Activated CD8-positive, alpha-beta memory T cell treated with anti-CD3 and anti-CD28 coated beads for 36 hours (primary cell): ENCODE measurements around the gene CCND2. TPM values are rescaled to one million over a fixed set of nuclear protein-coding genes. Genes with fewer than 3 reads are reported as not detected.

ENCODE experiments used
- CTCF ChIA-PET: fragments of 350-600 bp; sonication (Branson Sonifier 250); formaldehyde crosslinking; loops from one replicate; lab custom pipeline; 2021; ENCODE audit warnings: antibody characterized with exemption; lab: Charles Lee
- POLR2A ChIA-PET: fragments of 350-600 bp; sonication (Branson Sonifier 250); formaldehyde crosslinking; loops from one replicate; lab custom pipeline; 2021; ENCODE audit warnings: antibody characterized with exemption; lab: Charles Lee
- total RNA-seq, 2 experiments: library from RNA; stranded (reverse); gene quantifications; one replicate each; pipeline ENCODE4 v1.2.3, GENCODE V29; 2021

The CCND2 gene
- total RNA-seq, 2 experiments from 2014 or later, result 653 to 655 TPM

DNA sequence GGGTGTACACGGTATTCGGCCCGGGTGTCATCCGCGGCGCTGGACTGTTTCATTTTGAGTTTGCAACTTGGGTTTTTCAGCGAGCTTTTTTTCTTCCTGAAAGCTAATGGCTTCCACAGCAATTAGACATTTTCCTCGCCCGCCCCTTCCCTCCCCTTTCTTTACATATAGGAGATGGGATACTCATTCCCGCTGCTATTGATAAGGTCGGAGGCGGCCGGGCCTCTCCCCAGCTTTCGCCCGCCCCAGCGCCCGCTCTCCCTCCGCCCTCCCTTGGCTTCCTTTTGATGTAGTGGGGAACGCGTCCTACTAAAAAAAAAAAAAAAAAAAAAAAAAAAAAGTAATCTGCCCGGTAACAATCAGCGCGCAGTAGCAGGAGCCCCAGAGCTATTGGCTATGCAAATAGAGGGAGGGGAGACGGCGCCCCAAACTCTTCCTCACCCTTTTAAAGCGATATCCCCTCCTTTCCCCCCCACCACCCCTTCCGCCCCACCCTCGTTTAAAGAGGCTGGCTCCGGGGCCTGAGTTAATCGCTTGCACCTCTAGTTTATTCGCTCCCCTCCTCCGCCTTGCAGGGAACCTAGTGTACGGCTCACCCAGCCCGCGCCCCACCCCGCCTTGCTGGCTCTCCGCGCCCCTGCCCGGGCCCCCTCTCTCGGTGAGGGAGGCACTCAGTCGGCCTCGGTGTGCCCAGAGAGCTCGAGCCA lies 1.7 kb upstream of the CCND2 start:
- CTCF ChIA-PET, result interaction anchor here (0.7 to 6.9 kb wide), 6 partner anchors 12 to 292 kb away, joined by 3 to 69 read pairs (median 4); no protein-coding TSS in a partner anchor
- POLR2A ChIA-PET, result interaction anchor here (0.6 to 4.1 kb wide), 20 partner anchors 12 to 1149 kb away, joined by 3 to 29 read pairs (median 5); no protein-coding TSS in a partner anchor

DNA sequence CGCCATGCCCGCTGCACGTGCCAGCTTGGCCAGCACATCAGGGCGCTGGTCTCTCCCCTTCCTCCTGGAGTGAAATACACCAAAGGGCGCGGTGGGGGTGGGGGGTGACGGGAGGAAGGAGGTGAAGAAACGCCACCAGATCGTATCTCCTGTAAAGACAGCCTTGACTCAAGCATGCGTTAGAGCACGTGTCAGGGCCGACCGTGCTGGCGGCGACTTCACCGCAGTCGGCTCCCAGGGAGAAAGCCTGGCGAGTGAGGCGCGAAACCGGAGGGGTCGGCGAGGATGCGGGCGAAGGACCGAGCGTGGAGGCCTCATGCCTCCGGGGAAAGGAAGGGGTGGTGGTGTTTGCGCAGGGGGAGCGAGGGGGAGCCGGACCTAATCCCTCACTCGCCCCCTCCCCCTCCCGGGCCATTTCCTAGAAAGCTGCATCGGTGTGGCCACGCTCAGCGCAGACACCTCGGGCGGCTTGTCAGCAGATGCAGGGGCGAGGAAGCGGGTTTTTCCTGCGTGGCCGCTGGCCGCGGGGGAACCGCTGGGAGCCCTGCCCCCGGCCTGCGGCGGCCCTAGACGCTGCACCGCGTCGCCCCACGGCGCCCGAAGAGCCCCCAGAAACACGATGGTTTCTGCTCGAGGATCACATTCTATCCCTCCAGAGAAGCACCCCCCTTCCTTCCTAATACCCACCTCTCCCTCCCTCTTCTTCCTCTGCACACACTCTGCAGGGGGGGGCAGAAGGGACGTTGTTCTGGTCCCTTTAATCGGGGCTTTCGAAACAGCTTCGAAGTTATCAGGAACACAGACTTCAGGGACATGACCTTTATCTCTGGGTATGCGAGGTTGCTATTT lies 914 bp upstream of the CCND2 start:
- ChIA-PET POLR2A (interaction anchor here (0.6 to 3.8 kb wide), 16 partner anchors 13 to 403 kb away, joined by 3 to 28 read pairs (median 7); no protein-coding TSS in a partner anchor), CTCF (interaction anchor here (0.7 to 6.9 kb wide), 8 partner anchors 11 to 292 kb away, joined by 3 to 69 read pairs (median 4); no protein-coding TSS in a partner anchor)

DNA sequence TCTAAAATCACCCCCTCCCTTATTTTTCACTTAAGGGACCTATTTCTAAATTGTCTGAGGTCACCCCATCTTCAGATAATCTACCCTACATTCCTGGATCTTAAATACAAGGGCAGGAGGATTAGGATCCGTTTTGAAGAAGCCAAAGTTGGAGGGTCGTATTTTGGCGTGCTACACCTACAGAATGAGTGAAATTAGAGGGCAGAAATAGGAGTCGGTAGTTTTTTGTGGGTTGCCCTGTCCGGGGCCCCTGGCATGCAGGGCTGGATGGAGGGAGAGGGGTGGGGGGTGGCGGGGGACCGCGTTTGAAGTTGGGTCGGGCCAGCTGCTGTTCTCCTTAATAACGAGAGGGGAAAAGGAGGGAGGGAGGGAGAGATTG lies 300 bp upstream of the CCND2 start:
- ChIA-PET CTCF (interaction anchor here (1.3 to 6.9 kb wide), 3 partner anchors 70 to 166 kb away, joined by 3 to 69 read pairs (median 9); no protein-coding TSS in a partner anchor), POLR2A (interaction anchor here (0.6 to 3.8 kb wide), 9 partner anchors 13 to 404 kb away, joined by 3 to 28 read pairs (median 6); no protein-coding TSS in a partner anchor)

DNA sequence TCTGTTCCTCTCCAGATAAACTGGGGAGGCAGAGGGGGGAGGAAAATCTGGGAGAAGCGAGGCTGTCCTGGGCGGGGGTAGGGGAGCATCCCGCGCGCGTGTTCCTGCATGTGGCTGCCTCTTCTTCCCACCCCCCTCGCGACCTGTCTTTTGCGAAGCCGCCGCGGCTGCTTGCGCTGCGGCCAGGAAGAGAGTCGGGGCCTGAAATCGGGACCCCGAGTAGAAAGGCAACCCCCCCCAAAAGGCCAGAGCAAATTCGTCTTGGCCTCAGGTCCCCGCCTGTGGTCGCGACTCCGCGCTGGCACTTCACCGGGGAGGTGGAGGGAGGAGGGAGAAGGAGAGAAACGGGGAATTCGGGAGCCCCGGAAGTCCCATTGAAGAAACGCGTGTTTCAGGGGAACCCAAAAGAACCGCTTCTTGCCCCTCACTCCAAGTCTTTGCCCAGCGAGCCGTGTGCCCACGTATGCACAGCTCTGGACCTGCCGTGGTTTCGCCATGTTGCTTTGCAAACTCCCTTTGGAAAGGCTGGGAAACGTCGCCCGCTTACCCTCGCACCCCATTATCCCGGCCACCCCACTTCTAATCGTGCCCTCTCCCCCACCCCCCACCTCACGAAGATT lies 944 bp downstream of the CCND2 start:
- CTCF ChIA-PET, result interaction anchor here (0.8 to 6.9 kb wide), 5 partner anchors 105 to 167 kb away, joined by 4 to 69 read pairs (median 9); no protein-coding TSS in a partner anchor
- POLR2A ChIA-PET, result interaction anchor here (0.6 to 2.2 kb wide), 5 partner anchors 11 to 162 kb away, joined by 4 to 8 read pairs (median 6); no protein-coding TSS in a partner anchor

DNA sequence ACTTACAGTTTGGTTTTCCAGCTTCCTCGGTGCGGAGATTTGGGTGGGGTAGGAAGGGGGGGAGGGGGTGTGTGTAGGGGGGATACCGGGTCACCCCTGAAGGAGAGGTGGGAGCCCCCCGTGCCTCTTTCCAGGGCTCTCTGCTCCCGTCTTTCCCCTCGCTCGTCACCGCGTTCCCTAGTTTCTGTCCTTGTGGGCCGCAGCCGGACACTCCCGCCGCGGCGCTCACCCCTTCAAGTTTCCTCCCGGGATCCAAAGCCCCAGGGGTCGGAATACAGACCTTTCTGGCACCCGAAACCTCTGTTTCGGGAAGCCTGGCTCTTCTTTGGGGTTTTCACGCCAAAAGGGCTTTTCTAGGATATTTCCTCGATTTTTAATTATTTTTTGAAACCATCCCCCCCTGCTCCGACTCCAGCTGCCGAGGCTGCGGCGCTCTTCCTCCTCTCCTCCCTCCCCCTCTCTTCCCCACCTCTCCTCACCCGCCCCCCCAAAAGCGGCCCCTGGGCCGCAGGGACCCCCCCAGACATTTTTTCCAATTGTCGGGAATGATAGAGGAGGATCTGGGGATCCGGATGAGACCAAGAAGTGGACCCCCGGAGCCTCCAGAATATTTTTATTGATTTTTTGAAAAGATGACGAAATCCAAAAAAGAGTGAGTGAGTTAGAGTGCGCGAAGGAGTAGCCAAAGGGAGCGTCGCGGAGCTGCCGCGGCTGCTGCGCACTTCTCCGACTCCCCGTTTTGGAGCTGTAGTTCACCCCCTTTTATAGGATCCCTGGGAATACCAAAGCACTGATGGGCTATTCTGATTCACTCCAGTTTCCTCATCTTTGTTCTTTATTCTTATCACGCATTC lies 1.7 kb downstream of the CCND2 start:
- POLR2A ChIA-PET, result interaction anchor here (0.6 to 2.1 kb wide), 8 partner anchors 102 to 168 kb away, joined by 3 to 14 read pairs (median 6); no protein-coding TSS in a partner anchor
- CTCF ChIA-PET, result interaction anchor here (0.8 to 4.8 kb wide), 10 partner anchors 106 to 389 kb away, joined by 4 to 50 read pairs (median 12); no protein-coding TSS in a partner anchor

DNA sequence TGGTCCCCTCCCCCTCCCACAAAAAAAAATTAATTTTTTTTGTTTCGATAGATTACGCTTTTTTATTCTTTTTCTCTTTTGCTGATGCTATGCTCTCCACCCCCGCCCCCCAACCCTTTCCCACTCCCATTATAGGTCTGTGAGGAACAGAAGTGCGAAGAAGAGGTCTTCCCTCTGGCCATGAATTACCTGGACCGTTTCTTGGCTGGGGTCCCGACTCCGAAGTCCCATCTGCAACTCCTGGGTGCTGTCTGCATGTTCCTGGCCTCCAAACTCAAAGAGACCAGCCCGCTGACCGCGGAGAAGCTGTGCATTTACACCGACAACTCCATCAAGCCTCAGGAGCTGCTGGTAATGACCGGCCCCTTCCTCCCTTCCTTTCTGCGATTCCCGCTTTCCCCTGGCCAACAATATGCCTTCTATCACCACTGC lies 2.3 kb downstream of the CCND2 start:
- CTCF ChIA-PET, result interaction anchor here (1.2 to 4.8 kb wide), 18 partner anchors 11 to 390 kb away, joined by 3 to 50 read pairs (median 8); no protein-coding TSS in a partner anchor
- POLR2A ChIA-PET, result interaction anchor here (0.7 to 2.1 kb wide), 8 partner anchors 8 to 168 kb away, joined by 3 to 14 read pairs (median 6); no protein-coding TSS in a partner anchor

DNA sequence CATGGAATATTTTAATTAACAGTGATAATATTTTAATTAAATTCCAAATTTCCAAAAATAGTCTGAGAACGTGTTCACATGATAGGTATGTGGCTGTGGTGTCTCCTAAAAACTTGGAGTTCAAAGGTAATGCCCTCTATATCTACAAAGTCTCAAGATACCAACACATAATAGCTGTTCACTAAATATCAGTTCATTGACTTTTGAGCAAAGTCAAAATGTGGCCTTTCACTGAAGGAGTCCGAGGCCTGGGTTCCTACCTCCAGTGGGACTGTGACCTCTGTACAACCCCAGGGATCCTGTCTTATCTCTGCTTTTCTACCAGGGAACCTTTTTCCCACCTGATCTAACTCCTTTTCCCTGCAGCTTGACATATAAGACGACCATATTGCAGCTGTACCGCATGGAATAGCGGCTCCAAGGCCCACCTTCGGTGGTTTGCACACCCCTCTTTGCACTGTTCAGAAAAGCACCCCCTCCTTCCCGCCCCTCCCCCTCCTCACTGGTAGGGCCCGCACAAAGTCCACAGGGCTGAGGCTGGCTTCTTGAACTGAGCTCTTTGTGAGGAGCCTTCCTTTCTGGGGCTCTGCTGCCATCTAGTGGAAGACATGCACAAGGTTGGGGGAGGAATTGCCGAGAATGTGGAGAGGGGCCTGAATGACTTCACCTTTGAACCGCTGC lies 3.1 kb downstream of the CCND2 start:
- ChIA-PET POLR2A (interaction anchor here (0.6 to 2.1 kb wide), 15 partner anchors 8 to 330 kb away, joined by 3 to 14 read pairs (median 4); no protein-coding TSS in a partner anchor), CTCF (interaction anchor here (0.6 to 4.8 kb wide), 43 partner anchors 9 to 393 kb away, joined by 3 to 50 read pairs (median 4); no protein-coding TSS in a partner anchor)

DNA sequence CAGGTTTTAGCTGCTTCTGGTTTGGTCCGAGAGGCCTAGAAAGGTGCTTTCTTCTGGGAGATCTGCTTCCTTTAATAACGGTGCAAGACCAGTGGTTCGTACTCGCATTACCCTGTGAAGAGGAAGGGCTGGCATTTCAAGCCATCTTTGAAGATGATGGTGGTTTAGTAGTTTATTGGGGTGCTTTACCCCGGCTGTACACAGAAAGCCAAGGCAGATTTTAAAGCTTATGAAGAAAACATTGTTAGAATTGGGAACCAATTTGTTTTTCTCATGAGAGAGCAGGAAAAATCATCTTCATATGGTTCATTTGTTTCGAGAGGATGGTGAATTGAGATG lies 3.6 kb downstream of the CCND2 start:
- POLR2A ChIA-PET, result interaction anchor here (0.6 to 2.1 kb wide), 14 partner anchors 9 to 330 kb away, joined by 3 to 14 read pairs (median 4); no protein-coding TSS in a partner anchor
- CTCF ChIA-PET, result interaction anchor here (0.6 to 4.8 kb wide), 40 partner anchors 8 to 394 kb away, joined by 3 to 50 read pairs (median 4); no protein-coding TSS in a partner anchor

DNA sequence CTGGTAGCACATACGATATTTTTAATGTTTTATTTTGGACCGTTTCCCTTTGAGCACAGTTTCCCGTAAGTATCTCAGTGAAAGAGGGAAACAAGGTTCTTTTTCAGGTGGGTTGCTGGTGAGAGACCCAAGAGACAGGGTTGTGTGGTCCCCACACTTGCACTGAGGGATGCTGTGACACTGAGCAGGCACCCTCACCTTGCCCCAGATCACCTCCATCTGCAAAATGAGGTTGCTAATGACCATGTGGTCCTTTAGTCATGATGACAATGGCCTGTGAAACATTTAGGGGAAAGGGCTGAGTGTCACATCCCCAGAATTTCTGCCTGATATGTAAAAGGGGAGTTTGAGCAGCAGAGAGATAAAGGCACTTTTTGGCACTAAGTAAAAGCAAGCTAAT lies 4.3 kb downstream of the CCND2 start:
- POLR2A ChIA-PET, result interaction anchor here (0.7 to 1.7 kb wide), 3 partner anchors 8 to 27 kb away, joined by 3 to 7 read pairs (median 4); no protein-coding TSS in a partner anchor
- CTCF ChIA-PET, result interaction anchor here (0.9 to 4.8 kb wide), 14 partner anchors 9 to 278 kb away, joined by 3 to 50 read pairs (median 7); no protein-coding TSS in a partner anchor

DNA sequence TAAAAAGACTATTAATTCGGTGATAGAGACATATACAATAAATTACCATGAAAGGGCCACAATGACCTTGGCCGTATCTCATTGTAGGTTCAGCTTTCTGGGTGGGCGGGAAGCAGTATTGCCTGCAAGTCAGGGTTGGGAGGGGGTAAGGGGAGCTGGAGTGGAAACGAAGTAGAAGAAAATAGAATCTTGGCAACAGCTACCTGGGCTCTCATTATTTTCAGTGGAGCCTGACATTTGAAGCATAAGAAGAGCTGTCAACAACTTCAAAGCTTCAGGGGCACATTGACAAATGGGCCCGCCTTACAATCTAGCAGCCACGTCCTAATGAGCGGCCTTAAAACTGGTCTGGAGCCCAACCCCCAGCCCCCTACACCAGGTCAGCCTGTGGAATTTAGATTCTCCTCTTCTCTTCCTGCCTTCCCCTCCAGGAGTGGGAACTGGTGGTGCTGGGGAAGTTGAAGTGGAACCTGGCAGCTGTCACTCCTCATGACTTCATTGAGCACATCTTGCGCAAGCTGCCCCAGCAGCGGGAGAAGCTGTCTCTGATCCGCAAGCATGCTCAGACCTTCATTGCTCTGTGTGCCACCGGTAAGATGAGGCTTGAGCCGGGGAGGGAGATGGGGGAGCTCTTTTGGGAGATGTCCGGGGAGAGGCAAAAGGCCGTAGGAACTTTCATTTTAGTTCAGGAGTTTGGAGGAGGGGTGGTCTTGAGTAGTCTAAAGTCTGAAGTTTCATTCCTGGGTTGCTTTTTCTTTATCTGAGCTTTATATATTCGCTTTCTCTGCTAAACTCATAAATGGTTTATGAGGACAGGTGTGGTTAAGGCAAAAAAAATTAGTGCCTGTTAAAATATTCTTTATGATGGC lies 5.0 kb downstream of the CCND2 start:
- CTCF ChIA-PET, result interaction anchor here (0.9 to 4.8 kb wide), 6 partner anchors 9 to 171 kb away, joined by 3 to 50 read pairs (median 16); no protein-coding TSS in a partner anchor
- POLR2A ChIA-PET, result interaction anchor here (0.6 to 1.7 kb wide), 5 partner anchors 9 to 138 kb away, joined by 3 to 7 read pairs (median 4); no protein-coding TSS in a partner anchor

DNA sequence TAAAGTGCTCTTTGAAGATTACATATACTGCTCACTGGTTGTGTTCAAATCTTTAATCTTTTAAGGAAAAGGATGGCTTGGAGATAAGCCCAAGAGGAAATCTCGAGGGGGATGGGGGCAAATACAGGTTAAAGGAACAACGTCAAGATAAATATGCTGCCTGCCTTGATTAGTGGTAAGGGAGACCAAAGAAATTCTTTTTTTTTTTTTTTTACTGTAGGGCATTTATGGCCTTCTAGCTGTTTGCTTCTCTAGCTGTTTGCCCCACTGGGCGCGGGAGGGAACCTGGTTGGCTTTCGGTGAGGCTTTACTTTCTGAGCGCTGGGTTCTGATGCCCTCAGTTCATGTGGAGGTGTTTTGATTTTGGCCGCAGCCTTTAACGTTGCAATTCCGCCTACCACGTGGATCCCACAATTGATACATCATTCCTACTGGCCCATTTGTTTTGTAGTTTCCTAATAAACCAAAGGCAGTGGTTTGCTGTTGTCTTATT lies 5.7 kb downstream of the CCND2 start:
- ChIA-PET POLR2A (interaction anchor here (0.7 to 1.7 kb wide), 4 partner anchors 8 to 127 kb away, joined by 3 to 7 read pairs (median 6); no protein-coding TSS in a partner anchor), CTCF (interaction anchor here (0.8 to 4.8 kb wide), 4 partner anchors 8 to 172 kb away, joined by 3 to 50 read pairs (median 24); no protein-coding TSS in a partner anchor)

DNA sequence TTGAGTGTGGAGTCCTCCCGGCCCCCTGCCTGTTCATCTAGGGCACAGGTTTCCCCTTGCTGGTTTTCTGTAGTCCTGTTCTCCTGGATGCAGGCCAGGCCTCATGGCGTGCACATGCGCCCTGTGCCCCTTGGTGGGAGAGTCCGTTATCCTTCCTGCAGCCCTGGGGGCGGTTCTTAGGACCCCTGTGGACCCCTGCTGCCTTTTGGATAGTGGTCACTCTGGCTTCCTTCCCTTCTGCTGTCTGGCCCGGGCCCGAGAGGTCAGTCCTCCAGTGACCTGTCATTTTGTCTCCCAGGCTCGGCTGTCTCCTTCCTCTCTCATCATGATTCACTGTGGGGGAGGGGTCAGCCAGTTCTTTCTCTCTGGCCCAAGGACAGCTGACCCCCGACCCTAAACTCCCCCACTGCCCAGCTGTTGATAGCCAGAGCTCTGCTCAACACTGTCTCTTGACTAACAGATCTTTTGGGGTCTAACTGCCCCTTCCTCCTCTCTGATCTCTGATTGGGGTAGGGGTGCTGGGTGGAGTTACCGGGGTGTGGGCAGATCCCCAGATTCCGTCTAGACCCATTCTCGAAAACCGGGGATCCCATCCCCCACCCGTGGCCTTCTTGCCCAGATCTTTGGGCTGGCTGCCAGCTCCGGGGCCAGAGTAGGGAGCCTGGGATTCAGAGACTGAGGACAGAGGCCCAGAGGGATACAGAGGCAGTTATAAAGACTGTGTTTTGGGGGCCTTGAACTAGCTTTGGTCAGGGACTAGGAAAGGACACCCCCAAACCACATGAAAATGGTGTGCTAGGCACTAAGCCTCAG lies 7.0 kb downstream of the CCND2 start:
- POLR2A ChIA-PET, result interaction anchor here (1.4 kb wide), 1 partner anchor 11 kb away, joined by 3 read pairs; no protein-coding TSS in a partner anchor

DNA sequence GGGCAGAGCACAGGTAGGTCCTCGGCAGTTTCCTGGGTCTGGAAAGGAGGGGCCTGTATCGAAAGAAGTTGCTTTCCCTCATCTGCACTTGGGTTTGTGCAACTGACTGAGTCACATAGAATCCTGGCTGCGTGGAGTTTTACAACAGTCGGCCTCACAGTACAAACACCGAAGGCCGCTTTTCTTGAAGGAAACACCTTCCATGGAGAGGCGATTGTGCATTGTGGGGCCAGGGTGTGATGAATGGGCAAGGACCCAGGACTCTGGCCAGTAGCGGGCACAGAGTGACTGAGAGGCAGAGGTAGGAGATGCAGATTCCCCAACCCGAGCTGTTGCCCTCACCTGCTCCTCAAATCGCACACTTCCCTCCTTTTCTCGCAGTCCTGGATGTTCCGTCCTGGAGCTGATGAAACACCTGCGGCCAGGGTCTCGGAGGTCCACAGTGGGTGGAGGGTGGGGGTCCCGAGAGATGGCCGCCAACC lies 7.7 kb downstream of the CCND2 start:
- CTCF ChIA-PET, result interaction anchor here (0.8 kb wide), 1 partner anchor 174 kb away, joined by 3 read pairs; no protein-coding TSS in a partner anchor
- POLR2A ChIA-PET, result interaction anchor here (0.5 to 1.4 kb wide), 2 partner anchors 12 to 30 kb away, joined by 3 to 8 read pairs; no protein-coding TSS in a partner anchor

More for the DNA sequence above, 7.0 kb downstream of the CCND2 start:
- CTCF ChIA-PET, result no interaction called here
